H9 (cell line): Measurements from ENCODE around the gene CHMP4A. TPM values are rescaled to one million over a fixed set of nuclear protein-coding genes. Genes with fewer than 3 reads are reported as not detected.
A peak's percentile ranks its signal among the peaks of the same experiment; 100 is the strongest.

ENCODE experiments used
- DNase-seq: peaks from one replicate; pipeline ENCODE4 v3.0.0-alpha.2; 2017
- H2AFZ ChIP-seq: one replicate; pipeline ENCODE4 v1.6.1; 2013; ENCODE audit warnings: mild to moderate bottlenecking, low read length, control low read depth, moderate library complexity
- H2AK5ac ChIP-seq: 2 replicates; pipeline ENCODE4 v1.6.1; 2013; ENCODE audit warnings: low read length, control low read depth, mixed read lengths; ENCODE audit not compliant: insufficient read length
- H2BK120ac ChIP-seq: one replicate; pipeline ENCODE4 v1.6.1; 2013; ENCODE audit warnings: low read depth, mild to moderate bottlenecking, low read length, control low read depth, inconsistent platforms; ENCODE audit not compliant: poor library complexity, severe bottlenecking
- H2BK12ac ChIP-seq: 2 replicates; pipeline ENCODE4 v1.6.1; 2013; ENCODE audit warnings: low read length, control low read depth, mixed read lengths, low read depth; ENCODE audit not compliant: insufficient read length
- H2BK15ac ChIP-seq: 2 replicates; pipeline ENCODE4 v1.6.1; 2013; ENCODE audit warnings: low read depth, low read length, control low read depth
- H2BK20ac ChIP-seq: one replicate; pipeline ENCODE4 v1.6.1; 2013; ENCODE audit warnings: low read depth, mild to moderate bottlenecking, low read length, control low read depth, inconsistent platforms; ENCODE audit not compliant: poor library complexity, severe bottlenecking
- H2BK5ac ChIP-seq: 2 replicates; pipeline ENCODE4 v1.6.1; 2013; ENCODE audit warnings: low read length, control low read depth, mixed read lengths; ENCODE audit not compliant: insufficient read length
- H3K14ac ChIP-seq: 2 replicates; pipeline ENCODE4 v1.6.1; 2013; ENCODE audit warnings: low read length, control low read depth; ENCODE audit not compliant: insufficient read depth
- H3K18ac ChIP-seq: 2 replicates; pipeline ENCODE4 v1.6.1; 2013; ENCODE audit warnings: low read depth, mild to moderate bottlenecking, mixed read lengths, low read length, control low read depth; ENCODE audit not compliant: insufficient read length
- H3K23ac ChIP-seq: 2 replicates; pipeline ENCODE4 v1.6.1; 2013; ENCODE audit warnings: low read length, control low read depth, mixed read lengths, low read depth; ENCODE audit not compliant: insufficient read length
- H3K23me2 ChIP-seq: 2 replicates; pipeline ENCODE4 v1.6.1; 2013; ENCODE audit warnings: low read depth, mild to moderate bottlenecking, mixed read lengths, low read length, control low read depth; ENCODE audit not compliant: insufficient read length, poor library complexity, severe bottlenecking
- H3K27ac ChIP-seq: 2 replicates; pipeline ENCODE4 v1.5.1; 2013; ENCODE audit warnings: low read length, control low read depth, mixed read lengths, low read depth; ENCODE audit not compliant: insufficient read length
- H3K27me3 ChIP-seq: 2 replicates; pipeline ENCODE4 v1.6.1; 2013; ENCODE audit warnings: low read length, control low read depth, inconsistent platforms; ENCODE audit not compliant: insufficient read depth
- H3K4ac ChIP-seq: 2 replicates; pipeline ENCODE4 v1.6.1; 2013; ENCODE audit warnings: low read depth, mild to moderate bottlenecking, control low read depth, inconsistent platforms, low read length, moderate library complexity
- H3K4me1 ChIP-seq: 2 replicates; pipeline ENCODE4 v1.6.1; 2013; ENCODE audit warnings: low read length, control low read depth, inconsistent platforms; ENCODE audit not compliant: insufficient read depth
- H3K4me2 ChIP-seq: 2 replicates; pipeline ENCODE4 v1.6.1; 2013; ENCODE audit warnings: low read length, control low read depth, mixed read lengths; ENCODE audit not compliant: insufficient read length, insufficient read depth
- H3K56ac ChIP-seq: 2 replicates; pipeline ENCODE4 v1.6.1; 2013; ENCODE audit warnings: low read depth, mild to moderate bottlenecking, mixed read lengths, low read length, control low read depth; ENCODE audit not compliant: insufficient read length
- H3K79me1 ChIP-seq: 2 replicates; pipeline ENCODE4 v1.6.1; 2013; ENCODE audit warnings: low read depth, mild to moderate bottlenecking, moderate library complexity, low read length, control low read depth, inconsistent platforms; ENCODE audit not compliant: insufficient read depth, poor library complexity, severe bottlenecking
- H3K79me2 ChIP-seq: 2 replicates; pipeline ENCODE4 v1.6.1; 2013; ENCODE audit warnings: low read length, control low read depth, inconsistent platforms; ENCODE audit not compliant: insufficient read depth
- H3K9ac ChIP-seq: 2 replicates; pipeline ENCODE4 v1.6.1; 2013; ENCODE audit warnings: low read length, control low read depth, mixed read lengths; ENCODE audit not compliant: insufficient read length; ENCODE audit errors: extremely low read depth
- H3K9me3 ChIP-seq: one replicate; pipeline ENCODE4 v1.6.1; 2013; ENCODE audit warnings: low read depth, low read length, inconsistent platforms; ENCODE audit not compliant: control insufficient read depth
- H3T11ph ChIP-seq: one replicate; pipeline ENCODE4 v1.6.1; 2013; ENCODE audit warnings: mild to moderate bottlenecking, low read length, control low read depth, inconsistent platforms
- H4K20me1 ChIP-seq: one replicate; pipeline ENCODE4 v1.6.1; 2013; ENCODE audit not compliant: control insufficient read depth, insufficient read length, insufficient read depth
- H4K5ac ChIP-seq: 2 replicates; pipeline ENCODE4 v1.6.1; 2013; ENCODE audit warnings: low read depth, mild to moderate bottlenecking, mixed read lengths, low read length, control low read depth; ENCODE audit not compliant: insufficient read length
- H4K8ac ChIP-seq: replicated peaks from 2 replicates; pipeline ENCODE4 v1.6.1; 2013; ENCODE audit warnings: low read length, control low read depth, mixed read lengths, low read depth; ENCODE audit not compliant: insufficient read length
- H4K91ac ChIP-seq: 2 replicates; pipeline ENCODE4 v1.6.1; 2013; ENCODE audit warnings: low read depth, mild to moderate bottlenecking, moderate library complexity, mixed read lengths, low read length, control low read depth; ENCODE audit not compliant: insufficient read length
- H3K27ac Mint-ChIP-seq, 3 experiments: 2 replicates in 2 of 3; 3 replicates in 1 of 3; pipeline ENCODE4 v1.8.0; 2020 to 2021; ENCODE audit warnings: mixed read lengths in 3 of 3, mild to moderate bottlenecking in 1 of 3, moderate library complexity in 1 of 3
- H3K27me3 Mint-ChIP-seq: 2 replicates; pipeline ENCODE4 v1.8.0; 2021; ENCODE audit warnings: low read depth, mild to moderate bottlenecking, moderate library complexity, mixed read lengths
- H3K36me3 Mint-ChIP-seq, 3 experiments: 2 replicates in 2 of 3; 3 replicates in 1 of 3; pipeline ENCODE4 v1.8.0; 2020 to 2021; ENCODE audit warnings: low read depth in 3 of 3, mixed read lengths in 3 of 3; ENCODE audit not compliant: insufficient read depth in 1 of 3
- H3K4me1 Mint-ChIP-seq, 2 experiments: 2 replicates each; pipeline ENCODE4 v1.8.0; 2020; ENCODE audit warnings: mixed read lengths in 2 of 2
- H3K4me3 Mint-ChIP-seq, 2 experiments: 2 replicates in 1 of 2; 3 replicates in 1 of 2; pipeline ENCODE4 v1.8.0; 2020 to 2021; ENCODE audit warnings: mild to moderate bottlenecking in 2 of 2, mixed read lengths in 2 of 2, moderate library complexity in 1 of 2
- H3K9me3 Mint-ChIP-seq, 2 experiments: 2 replicates in 1 of 2; 3 replicates in 1 of 2; pipeline ENCODE4 v1.8.0; 2020; ENCODE audit warnings: mild to moderate bottlenecking in 2 of 2, mixed read lengths in 2 of 2, moderate library complexity in 1 of 2
- CTCF ChIP-seq: fragments of 200-600 bp; sonication (generic); conservative IDR thresholded peaks from 3 replicates; pipeline ENCODE4 v1.8.0; 2021; ENCODE audit warnings: antibody characterized with exemption, mild to moderate bottlenecking
- WGBS: extraction: QIAGEN DNeasy Blood & Tissue Kit; methylation state at CpG from one replicate; pipeline ENCODE4 v1.1.7; 2013; ENCODE audit warnings: missing lambda C conversion rate, low lambda C conversion rate, mixed read lengths; ENCODE audit not compliant: insufficient read length; ENCODE audit errors: extremely low coverage; 5-methylcytosine and 5-hydroxymethylcytosine counted together
- total RNA-seq: library from RNA; stranded (reverse); gene quantifications from 2 replicates; pipeline ENCODE4 v1.2.1, GENCODE V29; 2021

CHMP4A gene
- total RNA-seq, 1 experiment from 2014 or later, result 46.2 TPM

- Mint-ChIP-seq H3K4me3 (peak overlapping the region; percentile 92 to 98), H3K36me3 (peaks cover 28 to 55% (median 53%) of the 10 kb centered on the region in 3 experiments), H3K4me1 (peaks cover 27 to 32% of the 10 kb centered on the region in 2 experiments), H3K27me3 (no peaks in the 10 kb centered on the region), H3K27ac (peak overlapping the region in 2 of 3 experiments; percentile 57 to 78; a peak in 3 of 7 replicates), H3K9me3 (peaks cover 8% of the 10 kb centered on the region in 2 experiments)
- H2BK120ac ChIP-seq, result no peak overlapping the region
- no peak overlapping the region for H2AK5ac ChIP-seq
- TF ChIP-seq CTCF, result no peak
- no peak overlapping the region for H2BK5ac ChIP-seq
- no peak overlapping the region for H2BK20ac ChIP-seq
- H4K8ac ChIP-seq, result no peak overlapping the region
- no peak overlapping the region for H3K14ac ChIP-seq
- H2BK15ac ChIP-seq, result no peak overlapping the region
- H3K9me3 ChIP-seq, result peaks cover 5% of the 10 kb centered on the region
- H4K5ac ChIP-seq, result no peak overlapping the region
- no peak overlapping the region for H3K4me2 ChIP-seq
- no peak overlapping the region for H3K18ac ChIP-seq
- WGBS, result no CpG with 5 or more reads among the region's 2 CpGs
- H3K9ac ChIP-seq, result no peak overlapping the region
- H4K91ac ChIP-seq, result no peak overlapping the region
- H4K20me1 ChIP-seq, result no peaks in the 10 kb centered on the region
- peaks cover 8% of the 10 kb centered on the region for H3K23me2 ChIP-seq
- no peaks in the 10 kb centered on the region for H3K27me3 ChIP-seq
- no peak overlapping the region for H3T11ph ChIP-seq
- no peaks in the 10 kb centered on the region for H3K4me1 ChIP-seq
- no peak overlapping the region for H3K27ac ChIP-seq
- no peak overlapping the region for H3K56ac ChIP-seq
- no peak overlapping the region for H3K23ac ChIP-seq
- H3K79me1 ChIP-seq, result no peaks in the 10 kb centered on the region
- H3K4ac ChIP-seq, result no peak overlapping the region
- H3K79me2 ChIP-seq, result no peaks in the 10 kb centered on the region
- no peak overlapping the region for H2BK12ac ChIP-seq
- H2AFZ ChIP-seq, result no peak overlapping the region
- no peak for DNase-seq
Measured at GRCh38 chr14:24197056-24197450, 16.2 kb downstream of the CHMP4A start.
